Tibial artery (tissue), 4 donors: ENCODE measurements around the gene ENHO.

Experiments
- DNase-seq, 2 donors: peaks; one replicate each; pipeline ENCODE4 v3.0.0-alpha.2; 2019
- H3K27ac ChIP-seq, 2 donors: fragments of 200-600 bp; sonication (generic) in 1 of 2; 1 replicate in 1 of 2; 2 replicates in 1 of 2; pipeline ENCODE4 v1.5.1; 2018 to 2019; ENCODE audit warnings: mild to moderate bottlenecking in 1 of 2
- H3K27me3 ChIP-seq, 2 donors: fragments of 200-600 bp; sonication (generic) in 1 of 2; one replicate each; pipeline versions ENCODE4 v1.5.1 to v1.6.0; 2016 to 2019
- H3K36me3 ChIP-seq, 3 donors: fragments of 200-600 bp; sonication (generic) in 2 of 3; one replicate each; pipeline ENCODE4 v1.5.1; 2016 to 2019; ENCODE audit warnings: mild to moderate bottlenecking in 2 of 3
- H3K4me1 ChIP-seq, 4 donors: fragments of 200-600 bp; sonication (generic) in 2 of 4; 1 replicate in 3 of 4; 2 replicates in 1 of 4; pipeline ENCODE4 v1.5.1; 2016 to 2019
- H3K4me3 ChIP-seq, 2 donors: fragments of 200-600 bp; sonication (generic) in 1 of 2; 1 replicate in 1 of 2; 2 replicates in 1 of 2; pipeline ENCODE4 v1.5.1; 2018 to 2019; ENCODE audit warnings: mild to moderate bottlenecking in 2 of 2
- H3K9me3 ChIP-seq, 3 donors: fragments of 200-600 bp; sonication (generic) in 1 of 3; one replicate each; pipeline ENCODE4 v1.5.1; 2016 to 2019
- intact Hi-C: fragments of 100-400 bp; cut with DNase I; formaldehyde crosslinking; loops from one replicate; pipeline ENCODE4 v1.15.0; 2023; ENCODE audit warnings: low total_unique reads
- TF ChIP-seq, protein P1 (sequence below), 2 experiments: fragments of 200-600 bp in 1 of 2; fragments of 450-650 bp in 1 of 2; IDR thresholded peaks; one replicate each; pipeline ENCODE4 v1.5.1; 2017 to 2019; ENCODE audit warnings: antibody characterized with exemption in 2 of 2, mild to moderate bottlenecking in 1 of 2, moderate library complexity in 1 of 2

Gene ENHO

DNA sequence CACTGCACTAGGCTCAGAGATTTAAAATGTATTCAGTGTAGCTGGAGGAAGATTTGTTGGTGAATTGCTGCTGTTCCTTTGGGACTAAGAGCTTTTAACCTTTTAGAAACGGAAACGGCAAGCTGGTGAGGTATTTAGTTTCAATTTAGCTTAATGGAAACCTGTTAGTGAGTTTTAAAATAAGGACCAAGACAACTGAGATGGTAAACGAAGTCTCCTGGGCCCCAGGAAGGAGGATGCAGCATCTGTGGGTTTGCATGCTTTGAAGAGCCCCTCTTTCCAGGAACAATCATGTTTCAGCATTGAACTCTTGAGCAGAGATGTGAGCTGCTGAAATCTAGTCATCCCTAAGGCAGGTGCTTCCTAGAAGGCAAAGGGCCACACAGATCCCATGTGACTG is 47.7 kb downstream of the ENHO start:
- Histone ChIP-seq H3K4me1 (no peaks in the 10 kb centered on the region), H3K36me3 (no peaks in the 10 kb centered on the region), H3K27me3 (peaks cover 0 to 16% of the 10 kb centered on the region in 2 donors), H3K4me3 (no peak overlapping the region), H3K27ac (no peak overlapping the region), H3K9me3 (no peaks in the 10 kb centered on the region)
- TF ChIP-seq, protein P1, sequence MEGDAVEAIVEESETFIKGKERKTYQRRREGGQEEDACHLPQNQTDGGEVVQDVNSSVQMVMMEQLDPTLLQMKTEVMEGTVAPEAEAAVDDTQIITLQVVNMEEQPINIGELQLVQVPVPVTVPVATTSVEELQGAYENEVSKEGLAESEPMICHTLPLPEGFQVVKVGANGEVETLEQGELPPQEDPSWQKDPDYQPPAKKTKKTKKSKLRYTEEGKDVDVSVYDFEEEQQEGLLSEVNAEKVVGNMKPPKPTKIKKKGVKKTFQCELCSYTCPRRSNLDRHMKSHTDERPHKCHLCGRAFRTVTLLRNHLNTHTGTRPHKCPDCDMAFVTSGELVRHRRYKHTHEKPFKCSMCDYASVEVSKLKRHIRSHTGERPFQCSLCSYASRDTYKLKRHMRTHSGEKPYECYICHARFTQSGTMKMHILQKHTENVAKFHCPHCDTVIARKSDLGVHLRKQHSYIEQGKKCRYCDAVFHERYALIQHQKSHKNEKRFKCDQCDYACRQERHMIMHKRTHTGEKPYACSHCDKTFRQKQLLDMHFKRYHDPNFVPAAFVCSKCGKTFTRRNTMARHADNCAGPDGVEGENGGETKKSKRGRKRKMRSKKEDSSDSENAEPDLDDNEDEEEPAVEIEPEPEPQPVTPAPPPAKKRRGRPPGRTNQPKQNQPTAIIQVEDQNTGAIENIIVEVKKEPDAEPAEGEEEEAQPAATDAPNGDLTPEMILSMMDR (IDR thresholded peaks at IDR 0.05) = no peak
- no peak for DNase-seq
- intact Hi-C loops = no loop called here
